Fibroblast of pulmonary artery (primary cell): Measurements from ENCODE around the gene TMEFF2.

Experiments
- DNase-seq: peaks from one replicate; pipeline ENCODE4 v3.0.0-alpha.2; 2010; ENCODE audit warnings: low read depth
- H3K4me3 ChIP-seq: replicated peaks from 2 replicates; pipeline ENCODE4 v1.5.1; 2011; ENCODE audit warnings: low read depth, mild to moderate bottlenecking, control low read depth, low read length, moderate library complexity
- CTCF ChIP-seq: IDR thresholded peaks from 2 replicates; pipeline ENCODE4 v1.5.1; 2011; ENCODE audit warnings: mild to moderate bottlenecking, control low read depth, low read length, inconsistent platforms; ENCODE audit errors: missing control alignments

Gene TMEFF2

GRCh38 chr2:192159736-192160135 is 35.0 kb downstream of the TMEFF2 start:
- no peak for DNase-seq
- TF ChIP-seq CTCF, result no peak
- H3K4me3 ChIP-seq, result no peak overlapping the region

DNA sequence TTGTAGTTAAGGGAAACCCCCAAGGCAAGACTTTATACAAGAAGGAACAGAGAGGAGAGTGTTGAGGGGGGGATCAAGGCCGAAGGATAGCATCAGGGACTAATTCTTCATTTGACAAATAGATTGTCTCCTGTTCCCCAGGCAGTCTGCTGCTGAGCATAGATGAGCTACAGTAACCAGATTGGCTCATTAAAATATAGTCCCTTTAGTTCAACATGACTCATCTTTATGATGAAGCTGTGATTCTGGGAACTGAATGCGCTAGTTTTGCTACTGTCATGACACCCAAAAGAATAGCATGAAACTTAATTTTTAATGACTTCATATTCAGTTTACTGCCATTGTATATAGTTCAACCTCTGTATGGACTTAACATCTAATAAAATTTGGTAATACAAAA is 35.5 kb downstream of the TMEFF2 start:
- TF ChIP-seq CTCF, result no peak
- DNase-seq, result no peak

GRCh38 chr2:192157776-192158175 is 37.0 kb downstream of the TMEFF2 start:
- no peak for TF ChIP-seq CTCF
- H3K4me3 ChIP-seq, result no peak overlapping the region
- no peak for DNase-seq

More for the DNA sequence above, 35.5 kb downstream of the TMEFF2 start:
- H3K4me3 ChIP-seq, result no peak overlapping the region

DNA sequence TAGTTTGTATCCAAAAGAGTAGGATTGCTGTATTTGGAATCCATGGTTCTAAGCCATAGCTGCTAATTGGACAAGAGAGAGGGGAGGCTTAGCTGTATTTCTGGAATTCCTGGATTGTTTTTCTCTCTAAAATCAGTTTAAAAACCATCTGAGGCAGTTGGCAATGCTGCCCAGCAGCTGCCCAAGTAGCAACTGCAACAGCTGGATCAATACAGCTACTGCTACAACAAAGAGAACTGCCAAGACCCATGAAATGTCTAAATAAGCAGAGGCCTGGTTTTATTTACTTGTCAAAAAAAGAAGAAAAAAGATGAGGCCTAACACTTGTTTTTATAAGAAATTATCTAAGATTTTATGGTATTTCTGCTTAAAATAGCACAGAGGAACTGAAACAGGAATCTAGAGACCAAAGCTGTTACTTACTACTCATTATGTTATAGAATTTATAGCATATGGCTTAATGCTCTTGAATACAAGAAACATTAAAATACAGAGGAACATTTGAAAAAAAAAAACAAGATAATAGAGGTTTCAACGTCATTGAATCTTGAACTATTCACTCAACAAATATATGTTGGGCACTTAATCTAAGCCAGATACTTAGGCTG is 39.1 kb downstream of the TMEFF2 start:
- TF ChIP-seq CTCF, result no peak
- no peak overlapping the region for H3K4me3 ChIP-seq
- DNase-seq, result no peak

DNA sequence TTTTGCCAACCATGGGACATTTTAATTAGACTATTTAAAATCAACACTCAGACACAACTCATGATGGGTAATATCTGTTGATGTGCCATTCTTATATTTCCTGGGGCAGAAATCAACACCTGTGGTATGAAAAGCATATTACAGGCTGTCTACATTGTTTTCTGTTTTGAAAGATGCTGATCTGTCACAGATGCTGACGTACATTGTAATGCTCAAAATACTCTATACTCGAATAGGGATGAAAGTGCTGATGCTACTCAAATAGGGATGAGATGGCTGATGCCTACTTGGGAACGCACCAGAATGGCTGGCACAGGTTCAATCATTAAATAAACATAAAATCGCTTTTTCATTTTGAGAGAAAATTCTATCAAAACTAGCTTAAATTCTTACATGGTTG is 41.2 kb downstream of the TMEFF2 start:
- no peak for TF ChIP-seq CTCF
- no peak for DNase-seq
- no peak overlapping the region for H3K4me3 ChIP-seq

DNA sequence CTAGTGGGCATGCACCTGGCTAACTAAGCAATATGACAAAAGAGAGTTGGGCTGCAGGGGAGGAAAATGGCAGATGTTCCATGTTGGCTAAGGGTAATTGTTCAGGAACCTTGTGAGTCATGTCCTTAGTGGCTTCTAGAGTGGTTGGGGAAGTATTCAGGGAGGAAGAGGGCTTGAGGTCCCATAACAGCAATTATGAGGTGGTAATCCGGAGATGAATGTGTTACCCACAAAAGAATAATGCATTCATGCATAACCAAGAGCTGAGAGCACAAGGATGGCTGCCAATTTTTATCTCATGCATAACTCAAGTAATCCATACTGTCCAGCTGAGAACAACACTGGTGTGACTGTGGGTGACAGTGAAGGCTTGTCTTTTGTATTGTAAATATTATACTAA is 42.9 kb downstream of the TMEFF2 start:
- no peak overlapping the region for H3K4me3 ChIP-seq
- TF ChIP-seq CTCF, result no peak
- DNase-seq, result peak; percentile 21

DNA sequence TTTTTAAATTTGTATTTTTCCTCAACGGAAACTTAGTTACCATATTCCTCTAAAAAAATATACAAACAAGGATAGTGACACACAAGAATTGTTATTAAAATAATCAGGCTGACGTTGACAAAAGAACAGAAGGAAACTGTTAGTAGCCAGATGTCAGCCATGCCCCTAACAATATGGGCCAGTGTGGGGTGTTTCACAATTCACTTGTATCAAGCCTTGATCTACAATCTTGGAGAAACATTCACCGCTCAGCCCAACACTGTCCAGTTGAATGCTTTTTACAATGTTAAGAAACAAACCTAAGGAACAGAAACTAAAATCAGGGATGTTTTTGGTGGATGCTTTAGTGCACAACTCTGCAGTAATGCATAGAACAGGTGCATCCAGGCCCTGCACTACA is 44.6 kb downstream of the TMEFF2 start:
- H3K4me3 ChIP-seq, result no peak overlapping the region
- no peak for DNase-seq
- no peak for TF ChIP-seq CTCF
